H1 (cell line): ENCODE results near the gene BCL3. TPM values are rescaled to one million over a fixed set of nuclear protein-coding genes. Genes with fewer than 3 reads are reported as not detected.

Experiments
- CBX8 ChIP-seq: fragments of 300-800, 300-1000 bp; sonication (generic); IDR thresholded peaks from 2 replicates; pipeline ENCODE4 v1.7.1; 2016; ENCODE audit warnings: low read depth, low read length, borderline replicate concordance
- EZH2 ChIP-seq: fragments of 200-600 bp; sonication (generic); IDR thresholded peaks from 2 replicates; pipeline ENCODE4 v1.7.1; 2012; ENCODE audit warnings: low read depth, mild to moderate bottlenecking, moderate library complexity, low read length, inconsistent platforms; ENCODE audit not compliant: severe bottlenecking
- SIN3A ChIP-seq, 2 experiments: IDR thresholded peaks in 1 of 2; conservative IDR thresholded peaks in 1 of 2; 2 replicates each; pipeline ENCODE4 v1.6.1; 2011 to 2012; ENCODE audit warnings: low read length in 2 of 2, improper control_type of control experiment in 1 of 2, low read depth in 1 of 2, mild to moderate bottlenecking in 1 of 2
- SP1 ChIP-seq: IDR thresholded peaks from 2 replicates; pipeline ENCODE4 v1.6.1; 2011; ENCODE audit warnings: low read depth, low read length
- TCF12 ChIP-seq: IDR thresholded peaks from 2 replicates; pipeline ENCODE4 v1.6.1; 2011; ENCODE audit warnings: low read depth, mild to moderate bottlenecking, low read length
- polyA plus RNA-seq, 7 experiments: library from polyadenylated mRNA; depleted of rRNA in 3 of 7; stranded (reverse) in 5 of 7; unstranded in 2 of 7; fragments of >200 nt in 5 of 7; fragments of 200-250 nt in 2 of 7; gene quantifications; 1 replicate in 5 of 7; 2 replicates in 1 of 7; 4 replicates in 1 of 7; pipeline versions ENCODE4 v1.2.1 to v1.2.3, GENCODE V29; 2011 to 2013; ENCODE audit warnings: missing spikeins in 2 of 7, mixed read lengths in 2 of 7
- total RNA-seq: library from RNA; stranded (reverse); fragmentation: NEBNext Ultra II Directional; extraction: Animal tissue kit (Norgen Biotek cat#: 25700); gene quantifications from 2 replicates; pipeline ENCODE4 v1.2.1, GENCODE V29; 2021
- TF ChIP-seq, protein P1 (sequence below): fragments of 300-600 bp; sonication (generic); IDR thresholded peaks from 2 replicates; pipeline ENCODE4 v1.7.1; 2012; ENCODE audit warnings: low read length, moderate library complexity, mild to moderate bottlenecking, inconsistent platforms; ENCODE audit not compliant: insufficient replicate concordance
- TF ChIP-seq, protein P2 (sequence below): IDR thresholded peaks from 2 replicates; pipeline ENCODE4 v1.6.1; 2011; ENCODE audit warnings: low read length, improper control_type of control experiment

Gene BCL3
- total and polyA plus RNA-seq, 2 of the 8 experiments (the other 6 are each of a cell fraction or from before 2014, with no cell fraction given): 0.88 to 2.4 TPM

DNA sequence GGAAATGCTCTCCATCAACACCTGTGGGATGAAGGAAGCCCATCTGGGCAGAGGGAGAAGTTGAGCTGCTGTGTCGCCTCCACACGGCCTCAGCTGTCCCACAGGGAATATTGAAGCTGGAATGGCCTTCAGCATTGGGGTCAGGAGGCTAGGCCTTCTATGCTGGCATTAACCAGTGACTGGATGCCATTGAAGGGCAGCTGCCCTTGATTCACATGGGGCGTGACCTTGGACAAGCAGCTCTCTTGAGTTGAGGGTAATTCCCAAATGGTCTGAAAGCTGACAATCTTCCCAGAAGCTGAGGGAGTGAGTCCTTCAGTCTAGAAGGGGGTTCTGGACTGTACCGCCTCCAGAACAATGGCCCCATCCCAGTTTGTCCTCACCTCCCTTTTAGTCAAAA, 6.7 kb downstream of the BCL3 start (continued):
- TF ChIP-seq, protein P1, sequence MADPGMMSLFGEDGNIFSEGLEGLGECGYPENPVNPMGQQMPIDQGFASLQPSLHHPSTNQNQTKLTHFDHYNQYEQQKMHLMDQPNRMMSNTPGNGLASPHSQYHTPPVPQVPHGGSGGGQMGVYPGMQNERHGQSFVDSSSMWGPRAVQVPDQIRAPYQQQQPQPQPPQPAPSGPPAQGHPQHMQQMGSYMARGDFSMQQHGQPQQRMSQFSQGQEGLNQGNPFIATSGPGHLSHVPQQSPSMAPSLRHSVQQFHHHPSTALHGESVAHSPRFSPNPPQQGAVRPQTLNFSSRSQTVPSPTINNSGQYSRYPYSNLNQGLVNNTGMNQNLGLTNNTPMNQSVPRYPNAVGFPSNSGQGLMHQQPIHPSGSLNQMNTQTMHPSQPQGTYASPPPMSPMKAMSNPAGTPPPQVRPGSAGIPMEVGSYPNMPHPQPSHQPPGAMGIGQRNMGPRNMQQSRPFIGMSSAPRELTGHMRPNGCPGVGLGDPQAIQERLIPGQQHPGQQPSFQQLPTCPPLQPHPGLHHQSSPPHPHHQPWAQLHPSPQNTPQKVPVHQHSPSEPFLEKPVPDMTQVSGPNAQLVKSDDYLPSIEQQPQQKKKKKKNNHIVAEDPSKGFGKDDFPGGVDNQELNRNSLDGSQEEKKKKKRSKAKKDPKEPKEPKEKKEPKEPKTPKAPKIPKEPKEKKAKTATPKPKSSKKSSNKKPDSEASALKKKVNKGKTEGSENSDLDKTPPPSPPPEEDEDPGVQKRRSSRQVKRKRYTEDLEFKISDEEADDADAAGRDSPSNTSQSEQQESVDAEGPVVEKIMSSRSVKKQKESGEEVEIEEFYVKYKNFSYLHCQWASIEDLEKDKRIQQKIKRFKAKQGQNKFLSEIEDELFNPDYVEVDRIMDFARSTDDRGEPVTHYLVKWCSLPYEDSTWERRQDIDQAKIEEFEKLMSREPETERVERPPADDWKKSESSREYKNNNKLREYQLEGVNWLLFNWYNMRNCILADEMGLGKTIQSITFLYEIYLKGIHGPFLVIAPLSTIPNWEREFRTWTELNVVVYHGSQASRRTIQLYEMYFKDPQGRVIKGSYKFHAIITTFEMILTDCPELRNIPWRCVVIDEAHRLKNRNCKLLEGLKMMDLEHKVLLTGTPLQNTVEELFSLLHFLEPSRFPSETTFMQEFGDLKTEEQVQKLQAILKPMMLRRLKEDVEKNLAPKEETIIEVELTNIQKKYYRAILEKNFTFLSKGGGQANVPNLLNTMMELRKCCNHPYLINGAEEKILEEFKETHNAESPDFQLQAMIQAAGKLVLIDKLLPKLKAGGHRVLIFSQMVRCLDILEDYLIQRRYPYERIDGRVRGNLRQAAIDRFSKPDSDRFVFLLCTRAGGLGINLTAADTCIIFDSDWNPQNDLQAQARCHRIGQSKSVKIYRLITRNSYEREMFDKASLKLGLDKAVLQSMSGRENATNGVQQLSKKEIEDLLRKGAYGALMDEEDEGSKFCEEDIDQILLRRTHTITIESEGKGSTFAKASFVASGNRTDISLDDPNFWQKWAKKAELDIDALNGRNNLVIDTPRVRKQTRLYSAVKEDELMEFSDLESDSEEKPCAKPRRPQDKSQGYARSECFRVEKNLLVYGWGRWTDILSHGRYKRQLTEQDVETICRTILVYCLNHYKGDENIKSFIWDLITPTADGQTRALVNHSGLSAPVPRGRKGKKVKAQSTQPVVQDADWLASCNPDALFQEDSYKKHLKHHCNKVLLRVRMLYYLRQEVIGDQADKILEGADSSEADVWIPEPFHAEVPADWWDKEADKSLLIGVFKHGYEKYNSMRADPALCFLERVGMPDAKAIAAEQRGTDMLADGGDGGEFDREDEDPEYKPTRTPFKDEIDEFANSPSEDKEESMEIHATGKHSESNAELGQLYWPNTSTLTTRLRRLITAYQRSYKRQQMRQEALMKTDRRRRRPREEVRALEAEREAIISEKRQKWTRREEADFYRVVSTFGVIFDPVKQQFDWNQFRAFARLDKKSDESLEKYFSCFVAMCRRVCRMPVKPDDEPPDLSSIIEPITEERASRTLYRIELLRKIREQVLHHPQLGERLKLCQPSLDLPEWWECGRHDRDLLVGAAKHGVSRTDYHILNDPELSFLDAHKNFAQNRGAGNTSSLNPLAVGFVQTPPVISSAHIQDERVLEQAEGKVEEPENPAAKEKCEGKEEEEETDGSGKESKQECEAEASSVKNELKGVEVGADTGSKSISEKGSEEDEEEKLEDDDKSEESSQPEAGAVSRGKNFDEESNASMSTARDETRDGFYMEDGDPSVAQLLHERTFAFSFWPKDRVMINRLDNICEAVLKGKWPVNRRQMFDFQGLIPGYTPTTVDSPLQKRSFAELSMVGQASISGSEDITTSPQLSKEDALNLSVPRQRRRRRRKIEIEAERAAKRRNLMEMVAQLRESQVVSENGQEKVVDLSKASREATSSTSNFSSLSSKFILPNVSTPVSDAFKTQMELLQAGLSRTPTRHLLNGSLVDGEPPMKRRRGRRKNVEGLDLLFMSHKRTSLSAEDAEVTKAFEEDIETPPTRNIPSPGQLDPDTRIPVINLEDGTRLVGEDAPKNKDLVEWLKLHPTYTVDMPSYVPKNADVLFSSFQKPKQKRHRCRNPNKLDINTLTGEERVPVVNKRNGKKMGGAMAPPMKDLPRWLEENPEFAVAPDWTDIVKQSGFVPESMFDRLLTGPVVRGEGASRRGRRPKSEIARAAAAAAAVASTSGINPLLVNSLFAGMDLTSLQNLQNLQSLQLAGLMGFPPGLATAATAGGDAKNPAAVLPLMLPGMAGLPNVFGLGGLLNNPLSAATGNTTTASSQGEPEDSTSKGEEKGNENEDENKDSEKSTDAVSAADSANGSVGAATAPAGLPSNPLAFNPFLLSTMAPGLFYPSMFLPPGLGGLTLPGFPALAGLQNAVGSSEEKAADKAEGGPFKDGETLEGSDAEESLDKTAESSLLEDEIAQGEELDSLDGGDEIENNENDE: no peak
- TF ChIP-seq CBX8 (no peak), TCF12 (no peak), SP1 (no peak), SIN3A (conservative IDR thresholded peaks at IDR 0.05 in 1 of 2, IDR thresholded peaks at IDR 0.05 in 1 of 2; ENCODE audit: low read depth in 1 of 2, low read length in 2 of 2) (no peak), EZH2 (no peak)
- TF ChIP-seq, protein P2, sequence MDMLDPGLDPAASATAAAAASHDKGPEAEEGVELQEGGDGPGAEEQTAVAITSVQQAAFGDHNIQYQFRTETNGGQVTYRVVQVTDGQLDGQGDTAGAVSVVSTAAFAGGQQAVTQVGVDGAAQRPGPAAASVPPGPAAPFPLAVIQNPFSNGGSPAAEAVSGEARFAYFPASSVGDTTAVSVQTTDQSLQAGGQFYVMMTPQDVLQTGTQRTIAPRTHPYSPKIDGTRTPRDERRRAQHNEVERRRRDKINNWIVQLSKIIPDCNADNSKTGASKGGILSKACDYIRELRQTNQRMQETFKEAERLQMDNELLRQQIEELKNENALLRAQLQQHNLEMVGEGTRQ: no peak
